GM12878 (cell line): ENCODE measurements around the gene PDE7B.

Source experiments
- BACH1 ChIP-seq: fragments of 450-650 bp; IDR thresholded peaks from 2 replicates; pipeline ENCODE4 v1.6.1; 2017; ENCODE audit warnings: mild to moderate bottlenecking, borderline replicate concordance
- CBX5 ChIP-seq: sonication (generic); IDR thresholded peaks from 2 replicates; pipeline ENCODE4 v1.6.1; 2016; ENCODE audit warnings: low read depth, moderate library complexity, mild to moderate bottlenecking, inconsistent platforms
- CTCF ChIP-seq, 3 experiments: IDR thresholded peaks in 2 of 3; conservative IDR thresholded peaks in 1 of 3; 2 replicates each; pipeline ENCODE4 v1.5.1; 2011; ENCODE audit warnings: low read depth in 3 of 3, low read length in 3 of 3, mild to moderate bottlenecking in 3 of 3, control low read depth in 2 of 3, moderate library complexity in 2 of 3, inconsistent platforms in 1 of 3, mixed read lengths in 1 of 3; ENCODE audit not compliant: control insufficient read depth in 2 of 3, insufficient read depth in 1 of 3; ENCODE audit errors: extremely low read depth in 1 of 3
- E2F8 ChIP-seq: fragments of 450-650 bp; IDR thresholded peaks from 2 replicates; pipeline ENCODE4 v1.6.1; 2018; ENCODE audit warnings: mild to moderate bottlenecking, low read depth, moderate library complexity; ENCODE audit not compliant: partially characterized antibody
- EP300 ChIP-seq, 2 experiments: fragments of 150-350 bp in 1 of 2; IDR thresholded peaks; 2 replicates each; pipeline ENCODE4 v1.6.1; 2011 to 2012; ENCODE audit warnings: low read depth in 2 of 2, low read length in 2 of 2, borderline replicate concordance in 1 of 2, improper control_type of control experiment in 1 of 2, inconsistent platforms in 1 of 2; ENCODE audit not compliant: control insufficient read depth in 1 of 2
- JUND ChIP-seq: IDR thresholded peaks from 2 replicates; pipeline ENCODE4 v1.6.1; 2012; ENCODE audit warnings: low read depth, mild to moderate bottlenecking, low read length, improper control_type of control experiment, moderate library complexity
- POLR2AphosphoS5 ChIP-seq: IDR thresholded peaks from 2 replicates; pipeline ENCODE4 v1.6.1; 2011; ENCODE audit warnings: mild to moderate bottlenecking, low read length, inconsistent platforms
- RB1 ChIP-seq: fragments of 450-650 bp; formaldehyde crosslinking; IDR thresholded peaks from 2 replicates; pipeline ENCODE4 v1.6.1; 2017; ENCODE audit warnings: mild to moderate bottlenecking, borderline replicate concordance
- RFX5 ChIP-seq: IDR thresholded peaks from 2 replicates; pipeline ENCODE4 v1.6.1; 2011; ENCODE audit warnings: low read depth, low read length, improper control_type of control experiment
- USF1 ChIP-seq: IDR thresholded peaks from 2 replicates; pipeline ENCODE4 v1.6.1; 2011; ENCODE audit warnings: borderline replicate concordance, low read depth, mild to moderate bottlenecking, moderate library complexity, mixed read lengths, low read length; ENCODE audit not compliant: insufficient read depth; ENCODE audit errors: extremely low read length
- YBX1 ChIP-seq: fragments of 450-650 bp; IDR thresholded peaks from 2 replicates; pipeline ENCODE4 v1.6.1; 2016; ENCODE audit warnings: antibody characterized with exemption
- ZBTB33 ChIP-seq: fragments of 450-650 bp; IDR thresholded peaks from 2 replicates; pipeline ENCODE4 v1.6.1; 2017; ENCODE audit warnings: mild to moderate bottlenecking

- TF ChIP-seq E2F8 (no peak), USF1 (no peak), YBX1 (no peak), CTCF (IDR thresholded peaks at IDR 0.05 in 2 of 3, conservative IDR thresholded peaks at IDR 0.05 in 1 of 3; ENCODE audit: control insufficient read depth in 2 of 3, extremely low read depth in 1 of 3, insufficient read depth in 1 of 3, low read depth in 3 of 3, low read length in 3 of 3) (no peak), POLR2AphosphoS5 (no peak), BACH1 (no peak), JUND (no peak), ZBTB33 (no peak), RFX5 (no peak), EP300 (IDR thresholded peaks at IDR 0.05; ENCODE audit: borderline replicate concordance in 1 of 2, control insufficient read depth in 1 of 2, low read depth in 2 of 2, low read length in 2 of 2) (no peak), RB1 (no peak), CBX5 (no peak)
Measured at GRCh38 chr6:136083540-136083939, 232.0 kb downstream of the PDE7B start.
